Measurements from ENCODE around the gene OTOP2. TPM values are rescaled to one million over a fixed set of nuclear protein-coding genes. Genes with fewer than 3 reads are reported as not detected.

The OTOP2 gene
- total and polyA plus RNA-seq, 9 of the 15 experiments (the other 6 are each of a cell fraction or from before 2014, with no cell fraction given) = 0.04 to 0.36 (median 0.14) TPM; not detected in 1

DNA sequence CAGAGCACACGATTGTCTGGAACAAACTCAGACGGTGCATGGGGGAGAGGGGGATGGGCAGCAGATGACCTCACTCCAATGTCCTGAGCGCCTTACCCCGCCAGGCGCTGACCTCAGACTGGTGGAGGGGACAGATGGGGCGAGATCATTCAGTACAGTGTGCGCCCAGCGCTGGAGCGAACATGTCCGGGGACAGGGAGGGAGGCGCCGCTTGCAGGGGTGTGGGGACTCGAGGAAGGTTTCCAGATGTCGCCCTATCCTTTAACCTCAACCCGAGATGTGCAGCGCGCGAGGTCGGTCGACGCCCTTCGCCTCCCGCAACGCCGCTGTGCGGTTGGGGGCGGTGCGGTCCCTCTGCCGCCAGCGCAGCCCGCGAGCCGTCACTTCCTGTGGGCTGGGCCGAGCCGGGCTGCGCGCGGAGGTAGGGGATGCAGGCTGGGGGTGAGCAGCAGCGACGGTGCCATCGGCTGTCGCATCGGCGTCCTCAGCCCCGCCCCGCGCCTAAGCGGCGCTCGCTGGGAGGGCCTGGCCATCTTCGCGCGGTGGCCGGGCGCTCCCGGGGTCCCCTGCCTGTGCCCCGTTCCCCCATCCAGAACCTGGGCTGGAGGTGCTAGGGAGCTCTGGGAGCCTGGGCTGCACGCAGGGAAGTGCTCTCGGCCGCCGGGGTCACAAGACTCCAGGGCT lies 58.0 kb downstream of the OTOP2 start (continued):
- TF ChIP-seq CBFA2T2 (conservative IDR thresholded peaks at IDR 0.05) = 0 out of 2 replicates have a peak, but pooled peaks have one; percentile 4
- TF ChIP-seq TFAM (CRISPR knock-in tag; conservative IDR thresholded peaks at IDR 0.05) = no peak
- TF ChIP-seq EWSR1 (IDR thresholded peaks at IDR 0.05; ENCODE audit: borderline replicate concordance, low read depth, partially characterized antibody) = no peak
- TF ChIP-seq FOXA3 (CRISPR knock-in tag; conservative IDR thresholded peaks at IDR 0.05 in 1 of 2, IDR thresholded peaks at IDR 0.05 in 1 of 2) = no peak; a peak in 1 of 4 replicates
- 0 out of 2 replicates have a peak, but pooled peaks have one; percentile 24 for TF ChIP-seq ERF (CRISPR knock-in tag; IDR thresholded peaks at IDR 0.05)
- TF ChIP-seq MAFK (IDR thresholded peaks at IDR 0.05; ENCODE audit: low read length) = no peak
- TF ChIP-seq CAMTA2 (CRISPR knock-in tag; conservative IDR thresholded peaks at IDR 0.05) = no peak
- peak; percentile 97 for TF ChIP-seq JUND (IDR thresholded peaks at IDR 0.05; ENCODE audit: borderline replicate concordance, low read depth, low read length)
- TF ChIP-seq JUND (tag; IDR thresholded peaks at IDR 0.05; ENCODE audit: borderline replicate concordance, low read depth, low read length) = peak; percentile 99
- TF ChIP-seq CREB3L1 (IDR thresholded peaks at IDR 0.05; ENCODE audit: borderline replicate concordance, low read depth) = peak; percentile 66; the same call in 1 of the 2 replicates
- no peak for TF ChIP-seq CEBPG (CRISPR knock-in tag; IDR thresholded peaks at IDR 0.05)
- TF ChIP-seq CEBPG (tag; conservative IDR thresholded peaks at IDR 0.05 in 1 of 2, IDR thresholded peaks at IDR 0.05 in 1 of 2) = no peak
- peak; percentile 96 for TF ChIP-seq CXXC5 (CRISPR knock-in tag; IDR thresholded peaks at IDR 0.05)
- no peak for TF ChIP-seq NR0B1 (IDR thresholded peaks at IDR 0.05; ENCODE audit: partially characterized antibody)
- TF ChIP-seq, protein P1, sequence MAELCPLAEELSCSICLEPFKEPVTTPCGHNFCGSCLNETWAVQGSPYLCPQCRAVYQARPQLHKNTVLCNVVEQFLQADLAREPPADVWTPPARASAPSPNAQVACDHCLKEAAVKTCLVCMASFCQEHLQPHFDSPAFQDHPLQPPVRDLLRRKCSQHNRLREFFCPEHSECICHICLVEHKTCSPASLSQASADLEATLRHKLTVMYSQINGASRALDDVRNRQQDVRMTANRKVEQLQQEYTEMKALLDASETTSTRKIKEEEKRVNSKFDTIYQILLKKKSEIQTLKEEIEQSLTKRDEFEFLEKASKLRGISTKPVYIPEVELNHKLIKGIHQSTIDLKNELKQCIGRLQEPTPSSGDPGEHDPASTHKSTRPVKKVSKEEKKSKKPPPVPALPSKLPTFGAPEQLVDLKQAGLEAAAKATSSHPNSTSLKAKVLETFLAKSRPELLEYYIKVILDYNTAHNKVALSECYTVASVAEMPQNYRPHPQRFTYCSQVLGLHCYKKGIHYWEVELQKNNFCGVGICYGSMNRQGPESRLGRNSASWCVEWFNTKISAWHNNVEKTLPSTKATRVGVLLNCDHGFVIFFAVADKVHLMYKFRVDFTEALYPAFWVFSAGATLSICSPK (IDR thresholded peaks at IDR 0.05; ENCODE audit: borderline replicate concordance) = no peak
- TF ChIP-seq CTBP1 (IDR thresholded peaks at IDR 0.05; ENCODE audit: borderline replicate concordance) = peak; percentile 99
- TF ChIP-seq, protein P2, sequence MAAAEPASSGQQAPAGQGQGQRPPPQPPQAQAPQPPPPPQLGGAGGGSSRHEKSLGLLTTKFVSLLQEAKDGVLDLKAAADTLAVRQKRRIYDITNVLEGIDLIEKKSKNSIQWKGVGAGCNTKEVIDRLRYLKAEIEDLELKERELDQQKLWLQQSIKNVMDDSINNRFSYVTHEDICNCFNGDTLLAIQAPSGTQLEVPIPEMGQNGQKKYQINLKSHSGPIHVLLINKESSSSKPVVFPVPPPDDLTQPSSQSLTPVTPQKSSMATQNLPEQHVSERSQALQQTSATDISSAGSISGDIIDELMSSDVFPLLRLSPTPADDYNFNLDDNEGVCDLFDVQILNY (CRISPR knock-in tag; IDR thresholded peaks at IDR 0.05) = 0 out of 2 replicates have a peak, but pooled peaks have one; percentile 31
- no peak for TF ChIP-seq MTA2 (IDR thresholded peaks at IDR 0.05; ENCODE audit: low read depth)
- peak; percentile 7; the same call in 1 of the 2 replicates for TF ChIP-seq E2F4 (CRISPR knock-in tag; IDR thresholded peaks at IDR 0.05; ENCODE audit: low read depth)
- TF ChIP-seq ZNF263 (CRISPR knock-in tag; IDR thresholded peaks at IDR 0.05; ENCODE audit: borderline replicate concordance) = peak; percentile 51; the same call in 1 of the 2 replicates
- no peak for TF ChIP-seq MEF2A (IDR thresholded peaks at IDR 0.05; ENCODE audit: control insufficient read depth, low read depth, low read length)
